Nephron progenitor cell (in vitro differentiated cells): ENCODE data around the gene NEK3.
"Not testable (repeated sequence)": the region's sequence is repeated elsewhere in the genome, so short reads cannot be mapped to it uniquely, and the experiment has no call there.

ENCODE experiments used
- DNase-seq: peaks from one replicate; pipeline ENCODE4 v3.0.0; 2021
- H3K27ac Mint-ChIP-seq: 2 replicates; pipeline ENCODE4 v1.8.0; 2021; ENCODE audit warnings: mild to moderate bottlenecking, moderate library complexity, mixed read lengths
- H3K27me3 Mint-ChIP-seq: 2 replicates; pipeline ENCODE4 v1.8.0; 2021; ENCODE audit warnings: mild to moderate bottlenecking, low read depth, mixed read lengths; ENCODE audit not compliant: poor library complexity
- H3K36me3 Mint-ChIP-seq: 2 replicates; pipeline ENCODE4 v1.8.0; 2021; ENCODE audit warnings: low read depth, mixed read lengths
- H3K4me1 Mint-ChIP-seq: 2 replicates; pipeline ENCODE4 v1.8.0; 2021; ENCODE audit warnings: mixed read lengths
- H3K4me3 Mint-ChIP-seq: 2 replicates; pipeline ENCODE4 v1.8.0; 2021; ENCODE audit warnings: mild to moderate bottlenecking, moderate library complexity, mixed read lengths
- H3K9me3 Mint-ChIP-seq: 2 replicates; pipeline ENCODE4 v1.8.0; 2021; ENCODE audit warnings: mild to moderate bottlenecking, moderate library complexity, mixed read lengths
- TF ChIP-seq, protein P1 (sequence below): fragments of 200-600 bp; sonication (generic); IDR thresholded peaks from 2 replicates; pipeline ENCODE4 v1.5.0; 2021; ENCODE audit warnings: antibody characterized with exemption

NEK3 gene, protein sequence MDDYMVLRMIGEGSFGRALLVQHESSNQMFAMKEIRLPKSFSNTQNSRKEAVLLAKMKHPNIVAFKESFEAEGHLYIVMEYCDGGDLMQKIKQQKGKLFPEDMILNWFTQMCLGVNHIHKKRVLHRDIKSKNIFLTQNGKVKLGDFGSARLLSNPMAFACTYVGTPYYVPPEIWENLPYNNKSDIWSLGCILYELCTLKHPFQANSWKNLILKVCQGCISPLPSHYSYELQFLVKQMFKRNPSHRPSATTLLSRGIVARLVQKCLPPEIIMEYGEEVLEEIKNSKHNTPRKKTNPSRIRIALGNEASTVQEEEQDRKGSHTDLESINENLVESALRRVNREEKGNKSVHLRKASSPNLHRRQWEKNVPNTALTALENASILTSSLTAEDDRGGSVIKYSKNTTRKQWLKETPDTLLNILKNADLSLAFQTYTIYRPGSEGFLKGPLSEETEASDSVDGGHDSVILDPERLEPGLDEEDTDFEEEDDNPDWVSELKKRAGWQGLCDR

GRCh38 chr13:52159159-52159982, at the start of gene NEK3:
TSS of gene NEK3 (minus strand) at chr13:52159597. CDS start at chr13:52156191, 3,406 bp downstream.
- H3K27ac Mint-ChIP-seq: peak within 1 kb of the TSS; percentile 74
- peak within 1 kb of the TSS; percentile 92 for H3K4me3 Mint-ChIP-seq
- peak; percentile 73 for DNase-seq
- peaks cover 5% of the 10 kb centered on the region for H3K9me3 Mint-ChIP-seq
- H3K27me3 Mint-ChIP-seq: peaks cover 4% of the 10 kb centered on the region
- H3K36me3 Mint-ChIP-seq: no peaks in the 10 kb centered on the region
- peaks cover 46% of the 10 kb centered on the region for H3K4me1 Mint-ChIP-seq
- TF ChIP-seq, protein P1, sequence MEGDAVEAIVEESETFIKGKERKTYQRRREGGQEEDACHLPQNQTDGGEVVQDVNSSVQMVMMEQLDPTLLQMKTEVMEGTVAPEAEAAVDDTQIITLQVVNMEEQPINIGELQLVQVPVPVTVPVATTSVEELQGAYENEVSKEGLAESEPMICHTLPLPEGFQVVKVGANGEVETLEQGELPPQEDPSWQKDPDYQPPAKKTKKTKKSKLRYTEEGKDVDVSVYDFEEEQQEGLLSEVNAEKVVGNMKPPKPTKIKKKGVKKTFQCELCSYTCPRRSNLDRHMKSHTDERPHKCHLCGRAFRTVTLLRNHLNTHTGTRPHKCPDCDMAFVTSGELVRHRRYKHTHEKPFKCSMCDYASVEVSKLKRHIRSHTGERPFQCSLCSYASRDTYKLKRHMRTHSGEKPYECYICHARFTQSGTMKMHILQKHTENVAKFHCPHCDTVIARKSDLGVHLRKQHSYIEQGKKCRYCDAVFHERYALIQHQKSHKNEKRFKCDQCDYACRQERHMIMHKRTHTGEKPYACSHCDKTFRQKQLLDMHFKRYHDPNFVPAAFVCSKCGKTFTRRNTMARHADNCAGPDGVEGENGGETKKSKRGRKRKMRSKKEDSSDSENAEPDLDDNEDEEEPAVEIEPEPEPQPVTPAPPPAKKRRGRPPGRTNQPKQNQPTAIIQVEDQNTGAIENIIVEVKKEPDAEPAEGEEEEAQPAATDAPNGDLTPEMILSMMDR: no peak

DNA sequence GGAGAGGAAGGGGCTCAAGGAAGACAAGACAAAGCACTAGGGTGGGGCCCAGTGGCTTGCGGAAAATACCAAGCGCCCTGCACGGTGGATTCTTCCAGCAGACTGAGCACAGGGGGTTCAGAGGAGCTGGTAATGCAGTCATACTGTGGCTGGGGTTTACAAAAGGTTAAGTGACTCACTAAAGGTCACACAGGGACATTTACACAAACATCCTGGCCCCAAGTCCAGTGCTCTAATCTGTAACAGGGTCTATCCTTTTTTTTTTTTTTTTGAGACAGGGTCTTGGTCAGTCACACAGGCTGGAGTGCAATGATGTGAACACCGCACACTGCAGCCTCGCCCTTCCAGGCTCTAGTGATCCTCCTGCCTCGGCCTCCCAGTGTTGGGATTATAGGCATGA, 49.0 kb upstream of the NEK3 start:
- H3K4me3 Mint-ChIP-seq, H3K27me3 Mint-ChIP-seq, H3K9me3 Mint-ChIP-seq, H3K4me1 Mint-ChIP-seq, DNase-seq, H3K27ac Mint-ChIP-seq, H3K36me3 Mint-ChIP-seq: not testable (repeated sequence)

DNA sequence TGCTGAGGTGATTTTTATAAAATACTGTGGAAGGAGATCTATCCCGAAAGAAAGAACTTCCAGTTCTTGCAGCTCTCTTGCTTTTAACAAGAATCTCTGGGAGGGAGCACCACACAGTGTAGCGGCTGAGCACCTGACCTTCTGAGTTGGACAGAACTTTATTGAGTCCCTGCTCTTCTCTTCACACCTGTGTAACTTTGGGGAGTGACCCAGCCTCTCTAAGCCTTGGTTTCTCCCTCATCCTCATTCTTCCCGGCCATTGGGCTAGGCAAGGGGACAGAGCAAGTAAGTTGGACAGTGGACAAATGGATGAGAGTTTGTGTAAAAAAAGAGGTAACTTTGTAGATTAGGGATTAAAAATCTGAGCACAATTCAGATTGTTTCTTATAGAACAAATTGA, 48.5 kb upstream of the NEK3 start:
- H3K4me3 Mint-ChIP-seq, H3K27ac Mint-ChIP-seq, H3K27me3 Mint-ChIP-seq, H3K4me1 Mint-ChIP-seq, DNase-seq, H3K36me3 Mint-ChIP-seq, H3K9me3 Mint-ChIP-seq: not testable (repeated sequence)

DNA sequence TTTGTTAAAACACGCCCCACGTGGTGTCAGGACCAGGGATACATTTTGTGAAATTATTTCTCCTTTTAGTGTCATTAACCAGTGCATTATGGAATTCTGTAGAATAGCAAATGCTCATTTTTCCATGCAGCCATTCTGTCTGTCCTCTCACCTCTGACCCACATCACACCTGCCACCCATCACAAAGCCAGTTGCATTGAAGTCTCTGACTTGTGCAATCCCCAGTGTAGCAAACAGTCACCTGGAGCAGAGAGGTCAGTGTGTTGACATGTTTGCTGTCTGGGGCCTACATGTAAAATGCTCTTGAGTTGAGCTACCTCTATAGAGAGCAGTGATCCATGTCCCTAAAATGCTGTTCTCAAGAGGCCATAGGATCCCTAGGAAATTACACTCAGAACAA, 47.9 kb upstream of the NEK3 start:
- not testable (repeated sequence) for H3K27ac Mint-ChIP-seq, DNase-seq, H3K4me3 Mint-ChIP-seq, H3K27me3 Mint-ChIP-seq, H3K36me3 Mint-ChIP-seq, H3K9me3 Mint-ChIP-seq
- H3K4me1 Mint-ChIP-seq: peaks cover 11% of the 10 kb centered on the region

DNA sequence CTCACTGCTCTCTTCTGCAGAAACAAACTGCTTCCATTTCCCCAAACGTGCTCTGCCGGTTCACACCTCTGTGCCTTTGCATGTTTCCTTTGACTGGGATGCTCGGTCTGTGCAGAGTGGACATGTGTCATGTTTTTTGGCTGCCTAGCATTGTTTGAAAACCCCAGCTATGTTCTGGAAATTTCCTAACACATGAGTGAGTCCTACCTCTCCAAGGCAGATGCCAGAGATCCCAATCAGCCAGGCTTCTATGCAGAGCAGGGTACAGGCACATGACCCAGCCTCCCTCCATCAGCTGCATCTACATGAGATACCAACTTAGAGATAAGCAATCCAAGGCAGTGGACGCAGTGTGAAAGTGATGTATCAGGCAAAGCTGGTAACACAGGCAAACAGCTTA, 45.1 kb upstream of the NEK3 start:
- not testable (repeated sequence) for H3K9me3 Mint-ChIP-seq, H3K36me3 Mint-ChIP-seq, H3K27ac Mint-ChIP-seq, H3K4me3 Mint-ChIP-seq, DNase-seq, H3K27me3 Mint-ChIP-seq
- H3K4me1 Mint-ChIP-seq: peaks cover 22% of the 10 kb centered on the region

GRCh38 chr13:52203864-52204263, 44.5 kb upstream of the NEK3 start:
- H3K27me3 Mint-ChIP-seq, H3K27ac Mint-ChIP-seq, H3K4me3 Mint-ChIP-seq, H3K36me3 Mint-ChIP-seq, DNase-seq, H3K9me3 Mint-ChIP-seq: not testable (repeated sequence)
- peaks cover 22% of the 10 kb centered on the region for H3K4me1 Mint-ChIP-seq

DNA sequence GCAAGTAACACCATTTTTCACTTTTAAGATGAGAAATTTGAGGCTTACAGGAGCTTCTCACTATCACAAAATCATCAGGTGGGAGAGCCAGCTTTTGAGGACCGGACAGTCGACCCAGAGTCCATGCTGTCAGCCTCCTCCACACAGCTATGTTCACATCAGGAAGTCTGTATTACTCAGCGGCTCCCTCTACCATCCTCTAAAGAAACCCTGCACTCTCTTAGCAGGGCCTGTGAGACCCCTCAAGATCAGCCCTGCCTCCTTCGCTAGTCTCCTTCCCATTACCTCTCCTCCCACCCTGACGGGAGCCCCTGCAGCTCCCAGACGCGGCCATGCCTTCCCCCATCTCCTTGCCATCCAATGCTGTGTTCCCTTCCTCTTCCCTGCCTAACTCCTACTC, 43.1 kb upstream of the NEK3 start:
- H3K27ac Mint-ChIP-seq, DNase-seq, H3K4me3 Mint-ChIP-seq, H3K9me3 Mint-ChIP-seq, H3K36me3 Mint-ChIP-seq, H3K27me3 Mint-ChIP-seq: not testable (repeated sequence)
- peaks cover 17% of the 10 kb centered on the region for H3K4me1 Mint-ChIP-seq

GRCh38 chr13:52201439-52202193, 42.2 kb upstream of the NEK3 start:
- H3K4me3 Mint-ChIP-seq, H3K27me3 Mint-ChIP-seq, H3K27ac Mint-ChIP-seq, H3K36me3 Mint-ChIP-seq, DNase-seq, H3K9me3 Mint-ChIP-seq: not testable (repeated sequence)
- peaks cover 17% of the 10 kb centered on the region for H3K4me1 Mint-ChIP-seq

GRCh38 chr13:52195401-52195837, 36.0 kb upstream of the NEK3 start:
- peaks cover 8% of the 10 kb centered on the region for H3K9me3 Mint-ChIP-seq
- TF ChIP-seq, protein P1: no peak
- no peaks in the 10 kb centered on the region for H3K36me3 Mint-ChIP-seq
- no peak overlapping the region for H3K4me3 Mint-ChIP-seq
- DNase-seq: no peak
- H3K27ac Mint-ChIP-seq: no peak overlapping the region
- H3K27me3 Mint-ChIP-seq: no peaks in the 10 kb centered on the region
- H3K4me1 Mint-ChIP-seq: peaks cover 16% of the 10 kb centered on the region
